Osteoblast (primary cell): Measurements from ENCODE around the gene C13orf46. TPM values are rescaled to one million over a fixed set of nuclear protein-coding genes. Genes with fewer than 3 reads are reported as not detected.

Source experiments
- DNase-seq: peaks from one replicate; pipeline ENCODE4 v3.0.0; 2011; ENCODE audit warnings: low spot score, mixed read lengths; ENCODE audit not compliant: insufficient read length; ENCODE audit errors: missing footprints
- H2AFZ ChIP-seq: 2 replicates; pipeline ENCODE4 v1.6.0; 2011; ENCODE audit warnings: mild to moderate bottlenecking, low read length
- H3K27ac ChIP-seq: 2 replicates; pipeline ENCODE4 v1.5.1; 2011; ENCODE audit warnings: mild to moderate bottlenecking, low read depth, low read length, moderate library complexity
- H3K27me3 ChIP-seq: 2 replicates; pipeline ENCODE4 v1.6.0; 2012; ENCODE audit warnings: mild to moderate bottlenecking, control low read depth, inconsistent platforms, low read length, moderate library complexity; ENCODE audit not compliant: insufficient read depth
- H3K36me3 ChIP-seq: 2 replicates; pipeline ENCODE4 v1.5.1; 2011; ENCODE audit warnings: mild to moderate bottlenecking, low read length, control low read depth, moderate library complexity; ENCODE audit not compliant: insufficient read depth
- H3K4me1 ChIP-seq: 2 replicates; pipeline ENCODE4 v1.5.1; 2011; ENCODE audit warnings: mild to moderate bottlenecking, low read length, control low read depth, moderate library complexity; ENCODE audit not compliant: insufficient read depth
- H3K4me2 ChIP-seq: 2 replicates; pipeline ENCODE4 v1.6.0; 2011; ENCODE audit warnings: mild to moderate bottlenecking, low read length; ENCODE audit not compliant: insufficient read depth
- H3K4me3 ChIP-seq: fragments of 200-600 bp; sonication (generic); 3 replicates; pipeline ENCODE4 v1.5.1; 2012; ENCODE audit warnings: mild to moderate bottlenecking, low read length, inconsistent platforms; ENCODE audit not compliant: insufficient read depth
- H3K79me2 ChIP-seq: 2 replicates; pipeline ENCODE4 v1.6.0; 2012; ENCODE audit warnings: mild to moderate bottlenecking, low read length, control low read depth, inconsistent platforms; ENCODE audit not compliant: insufficient read depth
- H3K9me3 ChIP-seq: 2 replicates; pipeline ENCODE4 v1.5.1; 2011; ENCODE audit warnings: low read depth, low read length, control low read depth
- H4K20me1 ChIP-seq: 2 replicates; pipeline ENCODE4 v1.6.0; 2012; ENCODE audit warnings: mild to moderate bottlenecking, low read length, control low read depth; ENCODE audit not compliant: insufficient read depth
- total RNA-seq: library from RNA; depleted of rRNA; stranded (reverse); fragments of >200 nt; gene quantifications from 2 replicates; pipeline ENCODE4 v1.2.3, GENCODE V29; 2012
- TF ChIP-seq, protein P1 (sequence below): IDR thresholded peaks from 2 replicates; pipeline ENCODE4 v1.5.1; 2011; ENCODE audit warnings: mild to moderate bottlenecking, low read depth, low read length, moderate library complexity; ENCODE audit errors: extremely low read depth

C13orf46 gene
- total RNA-seq, 1 donor, result 0.36 TPM

- peaks cover 30% of the 10 kb centered on the region for H3K36me3 ChIP-seq
- H3K4me1 ChIP-seq, result peaks cover 6% of the 10 kb centered on the region
- H3K27ac ChIP-seq, result no peak overlapping the region
- H3K4me2 ChIP-seq, result no peak overlapping the region
- H3K27me3 ChIP-seq, result no peaks in the 10 kb centered on the region
- no peaks in the 10 kb centered on the region for H3K79me2 ChIP-seq
- H3K9me3 ChIP-seq, result no peaks in the 10 kb centered on the region
- H2AFZ ChIP-seq, result no peak overlapping the region
- no peaks in the 10 kb centered on the region for H4K20me1 ChIP-seq
- H3K4me3 ChIP-seq, result no peak overlapping the region
- TF ChIP-seq, protein P1, sequence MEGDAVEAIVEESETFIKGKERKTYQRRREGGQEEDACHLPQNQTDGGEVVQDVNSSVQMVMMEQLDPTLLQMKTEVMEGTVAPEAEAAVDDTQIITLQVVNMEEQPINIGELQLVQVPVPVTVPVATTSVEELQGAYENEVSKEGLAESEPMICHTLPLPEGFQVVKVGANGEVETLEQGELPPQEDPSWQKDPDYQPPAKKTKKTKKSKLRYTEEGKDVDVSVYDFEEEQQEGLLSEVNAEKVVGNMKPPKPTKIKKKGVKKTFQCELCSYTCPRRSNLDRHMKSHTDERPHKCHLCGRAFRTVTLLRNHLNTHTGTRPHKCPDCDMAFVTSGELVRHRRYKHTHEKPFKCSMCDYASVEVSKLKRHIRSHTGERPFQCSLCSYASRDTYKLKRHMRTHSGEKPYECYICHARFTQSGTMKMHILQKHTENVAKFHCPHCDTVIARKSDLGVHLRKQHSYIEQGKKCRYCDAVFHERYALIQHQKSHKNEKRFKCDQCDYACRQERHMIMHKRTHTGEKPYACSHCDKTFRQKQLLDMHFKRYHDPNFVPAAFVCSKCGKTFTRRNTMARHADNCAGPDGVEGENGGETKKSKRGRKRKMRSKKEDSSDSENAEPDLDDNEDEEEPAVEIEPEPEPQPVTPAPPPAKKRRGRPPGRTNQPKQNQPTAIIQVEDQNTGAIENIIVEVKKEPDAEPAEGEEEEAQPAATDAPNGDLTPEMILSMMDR, result no peak
- DNase-seq, result no peak
These were observed 6.0 kb downstream of the C13orf46 start for GRCh38 chr13:113967729-113968462.

DNA sequence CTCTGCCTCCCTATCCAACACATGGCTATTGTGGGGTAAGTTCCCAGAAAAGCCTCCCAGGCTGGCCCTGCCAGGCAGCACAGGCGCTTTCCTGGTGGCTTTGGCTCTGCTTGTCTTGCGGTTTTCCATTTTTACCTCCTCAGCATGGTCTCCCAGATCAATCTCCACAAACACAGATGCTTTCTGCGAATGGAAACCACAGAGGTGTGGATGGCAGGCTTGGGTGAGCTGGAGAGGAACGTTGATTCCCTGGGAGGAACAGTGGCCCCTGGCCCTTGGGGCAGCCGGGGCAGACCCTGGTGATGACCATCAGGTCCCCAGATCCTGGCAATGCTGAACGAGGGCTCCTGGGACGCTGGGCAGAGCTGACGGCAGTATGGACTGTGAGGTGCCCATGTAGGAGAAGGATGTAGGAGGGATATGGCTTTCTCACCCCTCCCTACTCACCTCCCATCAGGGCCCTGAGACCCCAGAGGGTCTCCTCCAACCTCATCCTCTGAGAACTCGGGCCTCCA is 6.6 kb downstream of the C13orf46 start:
- Histone ChIP-seq H4K20me1 (no peaks in the 10 kb centered on the region), H3K36me3 (peaks cover 30% of the 10 kb centered on the region), H3K27me3 (no peaks in the 10 kb centered on the region), H3K4me1 (peaks cover 6% of the 10 kb centered on the region), H3K4me2 (no peak overlapping the region), H3K79me2 (no peaks in the 10 kb centered on the region), H2AFZ (no peak overlapping the region), H3K9me3 (no peaks in the 10 kb centered on the region), H3K4me3 (no peak overlapping the region), H3K27ac (no peak overlapping the region)
- no peak for DNase-seq
- TF ChIP-seq, protein P1, result no peak

GRCh38 chr13:113965968-113966884 is 7.7 kb downstream of the C13orf46 start:
- no peak overlapping the region for H2AFZ ChIP-seq
- TF ChIP-seq, protein P1, result no peak
- DNase-seq, result no peak
- no peak overlapping the region for H3K27ac ChIP-seq
- H4K20me1 ChIP-seq, result no peaks in the 10 kb centered on the region
- H3K9me3 ChIP-seq, result no peaks in the 10 kb centered on the region
- no peak overlapping the region for H3K4me2 ChIP-seq
- H3K79me2 ChIP-seq, result no peaks in the 10 kb centered on the region
- H3K36me3 ChIP-seq, result peaks cover 29% of the 10 kb centered on the region
- no peak overlapping the region for H3K4me3 ChIP-seq
- H3K27me3 ChIP-seq, result no peaks in the 10 kb centered on the region
- peaks cover 5% of the 10 kb centered on the region for H3K4me1 ChIP-seq
